GM23338 (cell line): Measurements from ENCODE around the gene OPRL1. TPM values are rescaled to one million over a fixed set of nuclear protein-coding genes. Genes with fewer than 3 reads are reported as not detected.

Experiments
- ATAC-seq: fragments of 200-7000 bp; cut with Tn5 transposase; 3 replicates; pipeline ENCODE4 v1.9.1; 2020
- DNase-seq: peaks from one replicate; pipeline ENCODE4 v3.0.0-alpha.2; 2015; ENCODE audit warnings: low spot score
- H2AFZ ChIP-seq: fragments of 200-600 bp; sonication (generic); 2 replicates; pipeline ENCODE4 v1.8.0; 2016; ENCODE audit warnings: antibody characterized with exemption, mild to moderate bottlenecking, moderate library complexity
- H3F3A ChIP-seq: fragments of 200-600 bp; sonication (generic); replicated peaks from 2 replicates; pipeline ENCODE4 v1.8.0; 2017; ENCODE audit warnings: antibody characterized with exemption, mixed run types, low read depth
- H3K27ac ChIP-seq: fragments of 200-600 bp; sonication (generic); 2 replicates; pipeline ENCODE4 v1.6.1; 2016; ENCODE audit warnings: low read depth
- H3K27me3 ChIP-seq: fragments of 200-600 bp; sonication (generic); 2 replicates; pipeline ENCODE4 v1.8.0; 2016; ENCODE audit warnings: mild to moderate bottlenecking, mixed run types, moderate library complexity; ENCODE audit not compliant: insufficient read depth
- H3K36me3 ChIP-seq: fragments of 200-600 bp; sonication (generic); 2 replicates; pipeline ENCODE4 v1.8.0; 2016; ENCODE audit warnings: mild to moderate bottlenecking; ENCODE audit not compliant: insufficient read depth
- H3K4me1 ChIP-seq: fragments of 200-600 bp; sonication (generic); 2 replicates; pipeline ENCODE4 v1.8.0; 2016; ENCODE audit warnings: mild to moderate bottlenecking, moderate library complexity; ENCODE audit not compliant: insufficient read depth
- H3K4me2 ChIP-seq: fragments of 200-600 bp; sonication (generic); 2 replicates; pipeline ENCODE4 v1.7.1; 2017; ENCODE audit warnings: mixed run types
- H3K4me3 ChIP-seq: fragments of 200-600 bp; sonication (generic); 2 replicates; pipeline ENCODE4 v1.6.1; 2016; ENCODE audit warnings: mixed run types
- H3K79me2 ChIP-seq: fragments of 200-600 bp; sonication (generic); replicated peaks from 2 replicates; pipeline ENCODE4 v1.8.0; 2017; ENCODE audit warnings: mild to moderate bottlenecking; ENCODE audit not compliant: insufficient read depth
- H3K9me2 ChIP-seq: fragments of 200-600 bp; sonication (generic); 2 replicates; pipeline ENCODE4 v1.8.0; 2017; ENCODE audit not compliant: insufficient read depth
- H4K20me1 ChIP-seq: fragments of 200-600 bp; sonication (generic); replicated peaks from 2 replicates; pipeline ENCODE4 v1.8.0; 2017; ENCODE audit warnings: mild to moderate bottlenecking; ENCODE audit not compliant: insufficient read depth
- H3K27ac Mint-ChIP-seq: 2 replicates; pipeline ENCODE4 v1.8.0; 2020; ENCODE audit warnings: inconsistent platforms, mild to moderate bottlenecking, moderate library complexity, mixed read lengths
- H3K27me3 Mint-ChIP-seq: 3 replicates; pipeline ENCODE4 v1.8.0; 2022; ENCODE audit warnings: low read depth, mild to moderate bottlenecking, moderate library complexity, mixed read lengths, inconsistent platforms; ENCODE audit not compliant: insufficient read depth, poor library complexity
- H3K36me3 Mint-ChIP-seq: 3 replicates; pipeline ENCODE4 v1.8.0; 2021; ENCODE audit warnings: low read depth, mild to moderate bottlenecking, inconsistent platforms, moderate library complexity, mixed read lengths
- H3K4me1 Mint-ChIP-seq: 3 replicates; pipeline ENCODE4 v1.8.0; 2020; ENCODE audit warnings: mild to moderate bottlenecking, inconsistent platforms, mixed read lengths
- H3K4me3 Mint-ChIP-seq: 3 replicates; pipeline ENCODE4 v1.8.0; 2021; ENCODE audit warnings: moderate library complexity, mild to moderate bottlenecking, inconsistent platforms, mixed read lengths
- H3K9me3 Mint-ChIP-seq: 3 replicates; pipeline ENCODE4 v1.8.0; 2020; ENCODE audit warnings: moderate library complexity, mild to moderate bottlenecking, inconsistent platforms, mixed read lengths
- EZH2 ChIP-seq: fragments of 200-600 bp; sonication (generic); IDR thresholded peaks from one replicate; pipeline ENCODE4 v1.8.0; 2017; ENCODE audit warnings: antibody characterized with exemption, mild to moderate bottlenecking, low read depth; ENCODE audit not compliant: unreplicated experiment
- POLR2AphosphoS5 ChIP-seq: IDR thresholded peaks from 2 replicates; pipeline ENCODE4 v1.6.1; 2016; ENCODE audit warnings: antibody characterized with exemption, low read depth
- STAT1 ChIP-seq: IDR thresholded peaks from one replicate; pipeline ENCODE4 v1.6.1; 2016; ENCODE audit warnings: antibody characterized with exemption; ENCODE audit not compliant: unreplicated experiment
- polyA plus RNA-seq: library from polyadenylated mRNA; unstranded; fragments of >200 nt; fragmentation: Nextera tagmentation; extraction: Ambion mirVana; gene quantifications from 2 replicates; pipeline ENCODE4 v1.2.1, GENCODE V29; 2016
- total RNA-seq: library from RNA; depleted of rRNA; stranded (reverse); fragments of >200 nt; shearing (Covaris generic); gene quantifications from 2 replicates; pipeline ENCODE4 v1.2.3, GENCODE V29; 2014
- TF ChIP-seq, protein P1 (sequence below), 2 experiments: fragments of 200-600 bp in 1 of 2; sonication (generic) in 1 of 2; conservative IDR thresholded peaks; 2 replicates each; pipeline versions ENCODE4 v1.5.1 to v1.6.1; 2016 to 2017; ENCODE audit warnings: antibody characterized with exemption in 2 of 2, low read depth in 2 of 2, mild to moderate bottlenecking in 2 of 2, moderate library complexity in 1 of 2
- TF ChIP-seq, protein P2 (sequence below): fragments of 250-450 bp; sonication (Bioruptor Pico); IDR thresholded peaks from 2 replicates; pipeline ENCODE4 v1.5.0; 2020; ENCODE audit warnings: mild to moderate bottlenecking, moderate library complexity

OPRL1 gene
- total and polyA plus RNA-seq, 2 experiments from 2014 or later, result 0.27 to 1.1 TPM

GRCh38 chr20:64143018-64143801, 63.3 kb downstream of the OPRL1 start:
- no peak overlapping the region for H3K27ac ChIP-seq
- no peak overlapping the region for H3K4me2 ChIP-seq
- H3K27me3 Mint-ChIP-seq, result peaks cover 19% of the 10 kb centered on the region
- no peak overlapping the region for H3K4me3 Mint-ChIP-seq
- DNase-seq (no peak), ATAC-seq (no peak)
- no peaks in the 10 kb centered on the region for H4K20me1 ChIP-seq
- no peaks in the 10 kb centered on the region for H3K9me2 ChIP-seq
- H3K9me3 Mint-ChIP-seq, result peaks cover 25% of the 10 kb centered on the region
- TF ChIP-seq EZH2, result no peak
- TF ChIP-seq, protein P1, sequence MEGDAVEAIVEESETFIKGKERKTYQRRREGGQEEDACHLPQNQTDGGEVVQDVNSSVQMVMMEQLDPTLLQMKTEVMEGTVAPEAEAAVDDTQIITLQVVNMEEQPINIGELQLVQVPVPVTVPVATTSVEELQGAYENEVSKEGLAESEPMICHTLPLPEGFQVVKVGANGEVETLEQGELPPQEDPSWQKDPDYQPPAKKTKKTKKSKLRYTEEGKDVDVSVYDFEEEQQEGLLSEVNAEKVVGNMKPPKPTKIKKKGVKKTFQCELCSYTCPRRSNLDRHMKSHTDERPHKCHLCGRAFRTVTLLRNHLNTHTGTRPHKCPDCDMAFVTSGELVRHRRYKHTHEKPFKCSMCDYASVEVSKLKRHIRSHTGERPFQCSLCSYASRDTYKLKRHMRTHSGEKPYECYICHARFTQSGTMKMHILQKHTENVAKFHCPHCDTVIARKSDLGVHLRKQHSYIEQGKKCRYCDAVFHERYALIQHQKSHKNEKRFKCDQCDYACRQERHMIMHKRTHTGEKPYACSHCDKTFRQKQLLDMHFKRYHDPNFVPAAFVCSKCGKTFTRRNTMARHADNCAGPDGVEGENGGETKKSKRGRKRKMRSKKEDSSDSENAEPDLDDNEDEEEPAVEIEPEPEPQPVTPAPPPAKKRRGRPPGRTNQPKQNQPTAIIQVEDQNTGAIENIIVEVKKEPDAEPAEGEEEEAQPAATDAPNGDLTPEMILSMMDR (conservative IDR thresholded peaks at IDR 0.05; ENCODE audit: low read depth in 2 of 2), result no peak
- TF ChIP-seq, protein P2, sequence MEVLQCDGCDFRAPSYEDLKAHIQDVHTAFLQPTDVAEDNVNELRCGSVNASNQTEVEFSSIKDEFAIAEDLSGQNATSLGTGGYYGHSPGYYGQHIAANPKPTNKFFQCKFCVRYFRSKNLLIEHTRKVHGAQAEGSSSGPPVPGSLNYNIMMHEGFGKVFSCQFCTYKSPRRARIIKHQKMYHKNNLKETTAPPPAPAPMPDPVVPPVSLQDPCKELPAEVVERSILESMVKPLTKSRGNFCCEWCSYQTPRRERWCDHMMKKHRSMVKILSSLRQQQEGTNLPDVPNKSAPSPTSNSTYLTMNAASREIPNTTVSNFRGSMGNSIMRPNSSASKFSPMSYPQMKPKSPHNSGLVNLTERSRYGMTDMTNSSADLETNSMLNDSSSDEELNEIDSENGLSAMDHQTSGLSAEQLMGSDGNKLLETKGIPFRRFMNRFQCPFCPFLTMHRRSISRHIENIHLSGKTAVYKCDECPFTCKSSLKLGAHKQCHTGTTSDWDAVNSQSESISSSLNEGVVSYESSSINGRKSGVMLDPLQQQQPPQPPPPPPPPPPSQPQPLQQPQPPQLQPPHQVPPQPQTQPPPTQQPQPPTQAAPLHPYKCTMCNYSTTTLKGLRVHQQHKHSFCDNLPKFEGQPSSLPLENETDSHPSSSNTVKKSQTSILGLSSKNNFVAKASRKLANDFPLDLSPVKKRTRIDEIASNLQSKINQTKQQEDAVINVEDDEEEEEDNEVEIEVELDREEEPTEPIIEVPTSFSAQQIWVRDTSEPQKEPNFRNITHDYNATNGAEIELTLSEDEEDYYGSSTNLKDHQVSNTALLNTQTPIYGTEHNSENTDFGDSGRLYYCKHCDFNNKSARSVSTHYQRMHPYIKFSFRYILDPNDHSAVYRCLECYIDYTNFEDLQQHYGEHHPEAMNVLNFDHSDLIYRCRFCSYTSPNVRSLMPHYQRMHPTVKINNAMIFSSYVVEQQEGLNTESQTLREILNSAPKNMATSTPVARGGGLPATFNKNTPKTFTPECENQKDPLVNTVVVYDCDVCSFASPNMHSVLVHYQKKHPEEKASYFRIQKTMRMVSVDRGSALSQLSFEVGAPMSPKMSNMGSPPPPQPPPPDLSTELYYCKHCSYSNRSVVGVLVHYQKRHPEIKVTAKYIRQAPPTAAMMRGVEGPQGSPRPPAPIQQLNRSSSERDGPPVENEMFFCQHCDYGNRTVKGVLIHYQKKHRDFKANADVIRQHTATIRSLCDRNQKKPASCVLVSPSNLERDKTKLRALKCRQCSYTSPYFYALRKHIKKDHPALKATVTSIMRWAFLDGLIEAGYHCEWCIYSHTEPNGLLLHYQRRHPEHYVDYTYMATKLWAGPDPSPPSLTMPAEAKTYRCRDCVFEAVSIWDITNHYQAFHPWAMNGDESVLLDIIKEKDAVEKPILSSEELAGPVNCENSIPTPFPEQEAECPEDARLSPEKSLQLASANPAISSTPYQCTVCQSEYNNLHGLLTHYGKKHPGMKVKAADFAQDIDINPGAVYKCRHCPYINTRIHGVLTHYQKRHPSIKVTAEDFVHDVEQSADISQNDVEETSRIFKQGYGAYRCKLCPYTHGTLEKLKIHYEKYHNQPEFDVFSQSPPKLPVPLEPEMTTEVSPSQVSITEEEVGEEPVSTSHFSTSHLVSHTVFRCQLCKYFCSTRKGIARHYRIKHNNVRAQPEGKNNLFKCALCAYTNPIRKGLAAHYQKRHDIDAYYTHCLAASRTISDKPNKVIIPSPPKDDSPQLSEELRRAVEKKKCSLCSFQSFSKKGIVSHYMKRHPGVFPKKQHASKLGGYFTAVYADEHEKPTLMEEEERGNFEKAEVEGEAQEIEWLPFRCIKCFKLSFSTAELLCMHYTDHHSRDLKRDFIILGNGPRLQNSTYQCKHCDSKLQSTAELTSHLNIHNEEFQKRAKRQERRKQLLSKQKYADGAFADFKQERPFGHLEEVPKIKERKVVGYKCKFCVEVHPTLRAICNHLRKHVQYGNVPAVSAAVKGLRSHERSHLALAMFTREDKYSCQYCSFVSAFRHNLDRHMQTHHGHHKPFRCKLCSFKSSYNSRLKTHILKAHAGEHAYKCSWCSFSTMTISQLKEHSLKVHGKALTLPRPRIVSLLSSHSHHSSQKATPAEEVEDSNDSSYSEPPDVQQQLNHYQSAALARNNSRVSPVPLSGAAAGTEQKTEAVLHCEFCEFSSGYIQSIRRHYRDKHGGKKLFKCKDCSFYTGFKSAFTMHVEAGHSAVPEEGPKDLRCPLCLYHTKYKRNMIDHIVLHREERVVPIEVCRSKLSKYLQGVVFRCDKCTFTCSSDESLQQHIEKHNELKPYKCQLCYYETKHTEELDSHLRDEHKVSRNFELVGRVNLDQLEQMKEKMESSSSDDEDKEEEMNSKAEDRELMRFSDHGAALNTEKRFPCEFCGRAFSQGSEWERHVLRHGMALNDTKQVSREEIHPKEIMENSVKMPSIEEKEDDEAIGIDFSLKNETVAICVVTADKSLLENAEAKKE (CRISPR knock-in tag), result no peak
- no peak for TF ChIP-seq STAT1
- TF ChIP-seq POLR2AphosphoS5, result no peak
- H3K4me1 ChIP-seq, result 0 out of 2 replicates have a peak, but pooled peaks cover 3% of the 10 kb centered on the region
- no peak overlapping the region for H3K4me3 ChIP-seq
- H3K4me1 Mint-ChIP-seq, result peaks cover 16% of the 10 kb centered on the region
- H3K36me3 Mint-ChIP-seq, result peaks cover 12% of the 10 kb centered on the region; the same call in 2 of the 3 replicates
- H3K27me3 ChIP-seq, result no peaks in the 10 kb centered on the region
- 0 out of 2 replicates have a peak, but pooled peaks cover 3% of the 10 kb centered on the region for H3F3A ChIP-seq
- no peak overlapping the region for H2AFZ ChIP-seq
- no peak overlapping the region for H3K27ac Mint-ChIP-seq
- no peaks in the 10 kb centered on the region for H3K79me2 ChIP-seq
- no peaks in the 10 kb centered on the region for H3K36me3 ChIP-seq
